GM12873 (cell line): ENCODE data around the gene WASF2.

ENCODE experiments used
- CTCF ChIP-seq: IDR thresholded peaks from 2 replicates; pipeline ENCODE4 v1.5.1; 2012; ENCODE audit warnings: low read depth, mild to moderate bottlenecking, moderate library complexity, low read length, control low read depth; ENCODE audit not compliant: insufficient read depth; ENCODE audit errors: missing control alignments

Gene WASF2

DNA sequence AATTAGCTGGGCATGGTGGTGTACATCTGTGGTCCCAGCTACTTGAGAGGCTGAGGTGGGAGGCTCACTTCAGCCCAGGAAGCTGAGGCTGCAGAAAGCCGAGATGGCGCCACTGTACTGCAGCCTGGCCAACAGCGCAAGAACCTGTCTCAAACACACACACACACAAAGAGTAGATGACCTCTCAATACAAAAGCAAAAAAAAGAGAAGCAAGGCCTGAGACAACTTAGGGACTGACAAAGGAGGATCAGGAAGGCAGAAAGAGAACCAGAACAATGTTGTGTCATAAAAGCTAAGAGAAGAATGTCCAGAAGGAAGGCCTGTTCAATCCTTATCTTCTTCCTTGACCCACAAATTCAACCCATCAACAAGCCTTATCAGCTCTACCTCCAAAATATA lies 18.5 kb downstream of the WASF2 start:
- no peak for TF ChIP-seq CTCF

GRCh38 chr1:27469334-27469733 lies 20.6 kb downstream of the WASF2 start:
- TF ChIP-seq CTCF: no peak

DNA sequence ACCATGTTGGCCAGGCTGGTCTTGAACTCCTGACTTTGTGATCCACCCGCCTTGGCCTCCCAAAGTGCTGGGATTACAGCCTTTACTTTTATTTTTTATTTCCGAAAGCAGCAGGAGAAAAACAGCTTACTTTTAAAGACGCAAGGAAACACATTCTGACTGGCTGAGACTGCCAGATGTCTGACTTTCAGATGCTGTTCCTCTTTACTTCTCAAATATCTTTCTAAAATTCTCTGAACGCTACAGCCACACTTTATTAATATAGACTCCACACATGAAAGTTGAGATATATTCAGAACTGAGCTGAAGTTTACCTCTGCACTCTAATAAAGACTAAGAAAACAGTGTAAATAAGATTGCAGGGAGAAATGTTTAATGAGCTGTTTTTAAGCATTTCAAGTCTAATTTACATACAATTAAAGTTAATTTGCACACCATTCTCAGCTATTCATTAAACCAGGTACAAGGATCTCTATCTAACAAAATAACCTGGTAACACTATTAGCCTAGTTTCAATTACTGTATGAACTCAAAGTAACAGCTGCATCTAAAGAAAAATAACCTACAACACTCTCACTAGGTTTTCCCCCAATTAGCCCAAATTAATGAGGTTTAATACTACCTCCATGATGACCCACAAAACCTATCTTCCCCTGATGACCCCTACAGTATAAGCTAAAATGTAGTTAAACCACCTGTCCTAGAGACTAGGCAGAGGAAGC lies 24.9 kb downstream of the WASF2 start:
- TF ChIP-seq CTCF: no peak

DNA sequence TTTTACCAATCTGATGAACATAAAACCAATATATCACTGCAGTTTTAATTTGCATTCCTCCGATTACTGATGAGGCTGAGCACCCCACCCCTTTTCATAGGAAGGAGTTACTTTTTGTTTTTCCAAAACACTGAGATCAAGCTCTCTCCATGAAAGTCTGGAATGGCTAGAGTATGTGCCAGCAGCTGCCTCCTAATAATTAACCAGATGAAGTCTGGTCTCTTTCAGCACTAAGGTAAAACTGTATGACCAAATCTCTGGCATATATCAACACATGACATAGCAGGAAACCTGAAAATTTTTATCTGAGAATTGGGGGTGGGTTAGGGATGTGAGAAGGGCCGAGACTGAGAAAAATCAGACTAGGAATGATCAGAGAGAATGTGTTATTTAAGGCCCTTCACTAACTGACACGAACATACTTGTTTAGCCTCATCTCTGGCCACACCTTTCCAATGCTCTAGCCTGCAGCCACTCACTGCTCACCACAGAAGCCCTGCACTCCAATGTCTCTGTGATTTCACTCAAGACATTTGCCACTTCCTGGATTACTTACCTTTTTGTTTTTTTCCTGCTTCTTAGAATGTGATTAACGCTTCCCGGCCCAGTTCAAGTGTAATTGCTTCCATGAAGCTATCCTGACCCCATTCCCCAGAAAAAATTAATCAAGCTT lies 34.7 kb downstream of the WASF2 start:
- no peak for TF ChIP-seq CTCF

DNA sequence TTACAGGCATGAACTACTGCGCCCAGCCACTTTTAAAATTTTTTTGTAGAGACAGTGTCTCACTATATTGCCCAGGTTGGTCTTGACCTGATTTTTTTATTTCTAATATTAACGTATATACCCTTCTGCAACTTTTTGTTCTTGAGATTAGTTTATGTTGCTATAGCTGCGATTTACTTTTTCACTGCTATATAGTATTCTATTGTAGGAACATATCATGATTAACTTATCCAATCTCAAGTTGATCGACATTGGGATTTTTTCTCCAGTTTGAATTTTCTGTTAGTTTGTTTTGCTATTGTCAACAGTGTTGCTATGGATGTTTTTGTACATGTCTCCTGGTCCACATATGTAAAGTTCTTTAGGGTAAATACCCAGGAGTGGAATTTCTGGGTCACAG lies 35.4 kb downstream of the WASF2 start:
- no peak for TF ChIP-seq CTCF

DNA sequence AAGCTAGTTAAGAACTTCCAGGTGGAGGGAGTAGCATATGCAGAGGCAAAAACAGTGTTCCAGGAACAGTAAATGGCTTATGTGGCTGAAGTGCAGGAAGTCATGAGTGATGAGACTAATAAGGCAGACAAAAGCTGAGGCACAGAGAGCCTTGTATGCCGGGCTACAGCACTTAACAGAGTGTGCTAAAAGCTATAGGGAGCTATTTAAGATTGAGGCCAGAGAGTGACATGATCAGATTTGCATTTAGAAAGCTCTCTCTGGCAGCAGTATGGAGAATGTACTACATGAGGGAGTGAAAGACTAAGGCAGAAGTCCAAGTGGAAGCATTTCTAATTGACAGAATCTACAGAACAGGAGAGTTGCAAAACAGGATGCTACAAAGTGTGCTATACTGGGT lies 38.6 kb downstream of the WASF2 start:
- no peak for TF ChIP-seq CTCF

DNA sequence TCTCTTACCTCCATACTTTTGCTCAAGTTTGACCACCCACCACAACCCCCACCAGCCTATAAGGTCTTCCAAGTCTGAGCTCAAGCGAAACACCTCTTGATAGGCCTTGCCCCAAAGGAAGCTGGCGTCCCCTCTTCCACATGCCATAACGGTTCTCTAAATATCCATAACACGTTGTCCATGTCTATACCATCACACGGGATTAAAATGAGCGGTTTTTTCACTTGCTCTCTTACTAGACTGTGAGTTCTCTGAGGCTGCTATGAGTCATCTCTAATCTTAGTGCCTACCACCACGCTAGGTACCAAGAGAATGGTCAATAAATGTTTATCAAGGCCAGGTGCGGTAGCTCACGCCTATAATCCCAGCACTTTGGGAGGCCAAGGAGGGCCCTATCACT lies 41.0 kb downstream of the WASF2 start:
- no peak for TF ChIP-seq CTCF
